ENCODE measurements around the gene IFT57.
A peak's percentile ranks its signal among the peaks of the same experiment; 100 is the strongest.
"Not testable (repeated sequence)": the region's sequence is repeated elsewhere in the genome, so short reads cannot be mapped to it uniquely, and the experiment has no call there.

The IFT57 gene, protein sequence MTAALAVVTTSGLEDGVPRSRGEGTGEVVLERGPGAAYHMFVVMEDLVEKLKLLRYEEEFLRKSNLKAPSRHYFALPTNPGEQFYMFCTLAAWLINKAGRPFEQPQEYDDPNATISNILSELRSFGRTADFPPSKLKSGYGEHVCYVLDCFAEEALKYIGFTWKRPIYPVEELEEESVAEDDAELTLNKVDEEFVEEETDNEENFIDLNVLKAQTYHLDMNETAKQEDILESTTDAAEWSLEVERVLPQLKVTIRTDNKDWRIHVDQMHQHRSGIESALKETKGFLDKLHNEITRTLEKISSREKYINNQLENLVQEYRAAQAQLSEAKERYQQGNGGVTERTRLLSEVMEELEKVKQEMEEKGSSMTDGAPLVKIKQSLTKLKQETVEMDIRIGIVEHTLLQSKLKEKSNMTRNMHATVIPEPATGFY

DNA sequence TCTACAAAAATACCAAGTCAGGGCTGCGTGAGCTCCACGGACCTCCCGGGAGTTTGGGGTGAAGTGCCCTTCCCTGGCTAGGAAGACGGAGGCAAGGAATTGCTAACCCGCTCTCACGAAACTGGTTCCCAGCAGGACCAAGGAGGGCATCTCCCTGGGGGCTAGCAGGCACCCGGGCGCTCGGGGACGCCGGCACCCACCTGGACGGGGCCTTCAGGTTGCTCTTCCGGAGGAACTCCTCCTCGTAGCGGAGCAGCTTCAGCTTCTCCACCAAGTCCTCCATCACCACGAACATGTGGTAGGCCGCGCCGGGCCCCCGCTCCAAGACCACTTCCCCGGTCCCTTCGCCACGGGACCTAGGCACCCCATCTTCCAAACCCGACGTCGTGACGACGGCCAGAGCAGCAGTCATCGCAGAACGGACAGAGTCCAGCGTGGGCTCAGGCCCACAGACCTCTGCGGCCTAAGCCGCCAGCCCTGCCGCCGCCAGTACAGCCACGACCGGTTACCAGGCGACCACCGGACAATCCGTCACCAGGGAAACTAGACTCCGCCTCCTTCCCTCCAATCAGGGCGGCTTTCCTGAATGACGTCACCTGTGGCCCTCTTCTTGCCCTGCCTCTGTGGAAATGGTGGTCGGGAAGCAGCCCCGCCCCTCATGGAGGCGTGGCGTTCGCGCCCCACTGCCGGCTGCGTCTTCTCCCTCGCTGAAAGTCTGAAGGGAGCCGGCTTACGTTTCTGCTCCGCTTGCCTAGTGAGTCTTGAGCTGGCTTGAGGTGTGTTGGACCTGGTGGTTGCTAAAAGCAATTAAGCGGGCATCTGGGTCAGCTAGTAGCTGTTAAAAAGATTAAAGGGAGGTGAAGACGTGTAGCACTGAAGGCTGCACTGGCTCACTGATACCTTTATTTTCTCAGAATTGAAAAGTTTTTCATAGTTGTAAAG, at the start of gene IFT57:
Gene IFT57, minus strand, starts transcription at position 514 of the 942 bp plus-strand sequence. Its CDS starts 102 bp downstream, at position 412.
- DNase-seq, result peak; percentile 99

- DNase-seq, result no peak
These were observed 49.4 kb upstream of the IFT57 start for GRCh38 chr3:108271626-108272025.

- DNase-seq, result not testable (repeated sequence)
These were observed 46.0 kb upstream of the IFT57 start for GRCh38 chr3:108268235-108268634.

DNA sequence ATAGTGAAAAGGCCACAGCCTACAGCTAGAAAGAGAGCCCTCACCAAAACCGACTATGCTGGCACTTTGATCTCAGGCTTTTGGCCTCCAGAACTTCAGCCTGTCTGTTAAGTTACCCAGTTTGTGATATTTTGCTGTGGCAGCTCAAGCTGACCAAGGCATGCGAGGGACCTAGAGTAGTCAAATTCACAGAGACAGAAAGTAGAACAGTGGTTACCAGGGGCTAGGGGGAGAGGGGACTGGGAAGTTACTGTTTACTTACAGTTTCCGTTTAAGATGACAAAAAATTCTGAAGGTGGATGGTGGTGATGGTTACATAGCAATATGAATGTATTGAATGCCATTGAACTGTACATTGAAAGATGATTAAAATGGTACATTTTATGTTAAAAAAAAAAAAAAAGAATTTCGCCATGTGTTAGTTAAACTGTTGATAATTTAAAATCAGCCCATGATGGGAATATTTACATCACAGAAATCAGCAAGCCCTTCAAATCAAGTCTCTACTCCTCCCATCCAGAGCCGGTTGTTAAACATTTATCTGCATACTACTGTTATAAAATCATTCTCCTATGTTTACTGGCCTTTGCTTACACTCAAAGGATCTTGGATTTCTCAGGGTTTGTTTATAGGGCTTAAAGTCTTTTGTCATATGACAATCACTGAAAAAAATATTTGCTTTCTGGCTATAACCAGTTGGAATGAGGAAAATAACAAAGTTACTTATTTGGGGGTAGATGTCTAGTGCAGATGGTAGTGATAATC, 42.5 kb upstream of the IFT57 start:
- not testable (repeated sequence) for DNase-seq

- DNase-seq, result no peak
These were observed 32.9 kb upstream of the IFT57 start for GRCh38 chr3:108255131-108255530.

DNA sequence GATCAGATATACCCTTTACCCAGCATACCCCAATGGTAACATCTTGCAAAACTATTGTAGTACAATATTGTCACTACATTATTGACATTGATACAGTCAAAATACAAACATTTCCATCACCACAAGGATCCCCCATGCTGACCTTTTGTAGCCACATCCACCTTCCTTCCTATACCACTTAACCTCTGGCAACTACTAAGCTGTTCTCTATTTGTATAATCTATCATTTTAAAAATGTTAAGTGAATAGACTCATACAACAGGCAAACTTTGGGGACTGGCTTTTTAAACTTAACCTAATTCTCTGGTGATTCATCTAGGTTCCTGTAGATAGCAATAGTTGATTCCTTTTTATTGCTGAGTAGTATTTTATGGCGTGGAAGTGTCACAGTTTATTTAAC, 29.6 kb upstream of the IFT57 start:
- no peak for DNase-seq

DNA sequence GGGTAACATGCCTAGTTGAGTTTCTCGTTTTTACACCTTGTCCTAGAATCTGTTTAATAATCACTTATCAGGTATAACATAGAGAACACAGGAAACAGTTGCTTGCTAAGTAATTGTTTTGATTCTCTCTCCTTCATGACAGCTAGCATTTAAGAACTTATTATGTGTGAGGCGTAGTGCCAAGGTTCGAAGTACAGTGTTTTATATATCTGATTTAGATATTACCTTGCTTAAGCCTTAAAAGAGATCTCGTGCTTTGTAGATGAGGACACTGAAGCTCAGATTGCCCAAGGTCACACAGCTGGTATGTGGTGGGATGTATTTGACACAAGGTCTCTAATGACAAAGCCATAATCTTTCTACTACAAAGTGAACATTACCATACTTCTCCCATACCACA, 29.0 kb upstream of the IFT57 start:
- DNase-seq, result no peak

DNA sequence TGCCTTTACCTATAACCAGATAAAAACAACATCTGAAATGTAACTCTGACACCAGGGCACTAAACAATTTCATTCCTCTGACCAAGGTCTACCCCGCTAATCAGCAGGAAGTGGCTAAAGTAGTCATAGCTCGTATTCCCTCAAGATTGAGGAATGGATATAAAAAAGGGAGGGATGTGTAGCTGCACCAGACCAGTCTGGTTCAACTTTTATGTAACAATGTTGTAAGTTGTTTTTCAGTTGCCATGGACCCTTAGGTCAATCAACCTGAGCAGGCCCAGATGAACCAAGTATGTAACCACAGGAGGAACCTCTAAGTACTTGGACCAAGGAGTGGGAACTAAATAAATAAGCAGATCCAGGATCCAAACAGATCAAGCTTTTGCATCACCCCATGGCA, 28.4 kb upstream of the IFT57 start:
- DNase-seq, result no peak

- DNase-seq, result no peak
These were observed 21.0 kb upstream of the IFT57 start for GRCh38 chr3:108243243-108243642.

DNA sequence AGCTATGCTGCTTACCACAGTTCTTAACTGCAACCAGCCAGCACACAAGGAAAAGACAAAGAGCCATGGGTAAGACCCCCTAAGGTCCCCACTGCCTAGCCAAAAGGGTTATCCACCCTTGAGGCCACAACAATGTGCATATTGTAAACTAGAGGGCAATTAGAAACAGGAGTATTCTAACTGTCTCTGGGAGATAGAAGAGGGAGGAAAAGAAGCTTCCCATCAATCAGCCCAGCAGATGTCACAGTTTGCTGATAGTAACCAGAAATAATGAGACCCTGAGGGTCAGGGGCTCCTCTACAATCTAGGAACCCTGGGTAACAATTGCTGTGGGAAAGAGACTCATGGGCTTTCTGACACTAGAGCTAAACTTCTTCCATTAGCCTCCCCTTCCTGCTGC, 20.6 kb upstream of the IFT57 start:
- DNase-seq, result no peak

GRCh38 chr3:108241721-108242120, 19.5 kb upstream of the IFT57 start:
- DNase-seq, result no peak

GRCh38 chr3:108241146-108241545, 18.9 kb upstream of the IFT57 start:
- no peak for DNase-seq

- DNase-seq, result no peak
These were observed 16.9 kb upstream of the IFT57 start for GRCh38 chr3:108239082-108239481.

DNA sequence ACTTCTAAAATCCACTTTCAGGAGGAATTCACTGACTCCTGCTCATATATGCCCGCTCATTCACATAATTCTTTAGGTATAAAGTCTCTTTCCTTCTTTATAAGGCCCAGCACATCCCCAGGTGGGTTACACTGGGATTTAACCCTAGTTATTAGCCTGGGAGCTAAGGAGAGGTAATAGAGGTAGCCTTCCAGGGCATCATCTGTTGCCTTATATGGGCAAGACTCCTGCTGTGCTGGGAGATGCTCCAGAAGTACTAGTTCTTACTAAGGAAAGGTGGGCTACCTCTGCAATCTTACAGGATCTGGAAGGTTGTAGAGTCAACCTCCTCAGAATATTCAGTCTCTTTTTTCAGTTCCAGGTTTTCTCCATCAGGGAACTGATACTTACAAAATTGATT, 13.1 kb upstream of the IFT57 start:
- DNase-seq, result no peak

GRCh38 chr3:108234387-108234957, 12.2 kb upstream of the IFT57 start:
- no peak for DNase-seq

- no peak for DNase-seq
These were observed 6.1 kb upstream of the IFT57 start for GRCh38 chr3:108228286-108228685.

GRCh38 chr3:108227131-108227530, 4.9 kb upstream of the IFT57 start:
- no peak for DNase-seq

DNA sequence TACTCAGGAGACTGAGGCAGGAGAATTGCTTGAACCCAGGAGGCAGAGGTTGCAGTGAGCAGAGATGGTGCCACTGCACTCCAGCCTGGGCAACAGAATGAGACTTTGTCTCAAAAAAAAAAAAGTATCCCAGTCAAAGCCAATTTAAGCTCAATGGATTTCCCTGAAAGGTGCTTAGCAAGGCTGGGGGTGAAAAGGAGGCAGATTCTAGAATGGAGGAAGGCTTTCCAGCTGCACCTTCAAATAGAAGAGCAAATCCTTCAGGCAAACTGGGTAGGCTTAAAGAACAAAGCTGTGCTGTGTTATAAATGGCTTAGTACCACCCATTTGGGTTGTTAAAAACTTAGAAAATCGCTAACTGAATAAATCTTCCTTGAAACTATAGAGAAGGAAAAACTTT, 3.0 kb upstream of the IFT57 start:
- DNase-seq, result no peak

GRCh38 chr3:108223928-108224327, 1.7 kb upstream of the IFT57 start:
- DNase-seq, result no peak

- DNase-seq, result no peak
These were observed 785 bp upstream of the IFT57 start for GRCh38 chr3:108222853-108223565.

- no peak for DNase-seq
These were observed 831 bp downstream of the IFT57 start for GRCh38 chr3:108221393-108221792.

GRCh38 chr3:108219336-108219735, 2.9 kb downstream of the IFT57 start:
- peak; percentile 13 for DNase-seq
